UCSD-AML1 (cell line): Measurements from ENCODE around the gene TBX21.

Experiments
- DNase-seq: peaks from one replicate; lab custom pipeline; 2025; ENCODE audit not compliant: unreplicated experiment; lab: John Stamatoyannopoulos, UW

Gene TBX21

GRCh38 chr17:47697906-47698711, 34.9 kb upstream of the TBX21 start:
- no peak for DNase-seq

GRCh38 chr17:47698749-47699535, 34.1 kb upstream of the TBX21 start:
- DNase-seq: peak; percentile 75

GRCh38 chr17:47699536-47699840, 33.5 kb upstream of the TBX21 start:
- no peak for DNase-seq

- no peak for DNase-seq
These were observed 32.3 kb upstream of the TBX21 start for GRCh38 chr17:47700471-47701449.

- peak; percentile 58 for DNase-seq
These were observed 31.4 kb upstream of the TBX21 start for GRCh38 chr17:47701608-47702007.

- DNase-seq: no peak
These were observed 30.5 kb upstream of the TBX21 start for GRCh38 chr17:47702391-47702995.

- peak; percentile 65 for DNase-seq
These were observed 29.8 kb upstream of the TBX21 start for GRCh38 chr17:47703191-47703591.

GRCh38 chr17:47703671-47704070, 29.4 kb upstream of the TBX21 start:
- no peak for DNase-seq

- DNase-seq: peak; percentile 72
These were observed 28.9 kb upstream of the TBX21 start for GRCh38 chr17:47704116-47704515.

GRCh38 chr17:47704736-47705135, 28.3 kb upstream of the TBX21 start:
- no peak for DNase-seq

GRCh38 chr17:47705536-47706530, 27.2 kb upstream of the TBX21 start:
- no peak for DNase-seq

- no peak for DNase-seq
These were observed 25.8 kb upstream of the TBX21 start for GRCh38 chr17:47707056-47707804.

- DNase-seq: no peak
These were observed 25.2 kb upstream of the TBX21 start for GRCh38 chr17:47707884-47708283.

- DNase-seq: no peak
These were observed 24.6 kb upstream of the TBX21 start for GRCh38 chr17:47708312-47708863.

- DNase-seq: no peak
These were observed 24.0 kb upstream of the TBX21 start for GRCh38 chr17:47708864-47709541.

GRCh38 chr17:47709594-47709993, 23.4 kb upstream of the TBX21 start:
- DNase-seq: no peak

GRCh38 chr17:47711366-47712099, 21.5 kb upstream of the TBX21 start:
- DNase-seq: no peak
